ENCODE results near the gene MRPS23. TPM values are rescaled to one million over a fixed set of nuclear protein-coding genes. Genes with fewer than 3 reads are reported as not detected.

The MRPS23 gene
- total and polyA plus RNA-seq, 2 experiments from 2014 or later = 53.2 to 74.5 TPM

DNA sequence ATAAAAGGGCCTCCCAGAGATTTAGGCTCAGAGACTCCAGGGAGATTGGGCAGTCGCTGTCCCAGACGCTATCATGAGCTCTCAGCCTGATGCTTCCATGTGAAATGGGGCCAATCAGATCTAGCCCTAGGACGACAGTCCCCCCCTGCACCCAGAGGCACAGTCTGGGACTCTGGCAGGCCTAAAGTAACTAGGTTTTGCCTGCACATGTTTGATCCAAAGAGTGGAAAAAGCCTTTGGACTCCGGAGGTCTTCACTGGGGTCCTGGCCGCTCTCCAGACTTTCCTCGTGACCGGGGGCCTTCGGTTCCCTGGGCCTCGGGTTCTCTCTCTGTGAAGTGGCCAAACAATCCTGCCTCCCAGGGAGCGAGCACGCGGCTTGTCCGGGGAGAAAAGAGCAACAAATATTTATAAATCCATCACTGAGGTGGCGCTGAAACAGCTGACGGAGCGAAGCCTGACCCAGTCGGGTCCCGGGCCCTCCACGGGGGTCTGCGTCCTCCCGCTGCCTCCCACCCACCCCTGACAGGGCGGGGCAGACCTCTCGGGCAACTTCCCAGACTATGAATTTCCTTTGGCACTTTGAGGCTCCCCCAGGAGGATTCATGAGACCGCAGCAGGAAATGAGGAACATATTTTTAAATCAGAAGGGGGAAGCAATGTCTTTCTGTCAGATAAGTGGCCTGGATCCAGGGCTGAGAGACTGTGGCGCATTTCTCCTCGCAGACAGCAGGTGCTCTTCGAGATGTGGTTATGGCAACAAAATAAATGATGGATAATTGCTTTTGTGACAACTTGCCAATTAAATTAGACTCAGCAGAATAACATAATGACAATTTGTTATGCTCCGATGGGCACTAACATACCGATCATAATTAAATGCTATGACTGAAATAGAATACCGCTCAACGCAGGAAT is 38.9 kb downstream of the MRPS23 start:
- no peaks in the 10 kb centered on the region for H3K9me3 Mint-ChIP-seq
- no peak overlapping the region for H3K27ac Mint-ChIP-seq
- no peaks in the 10 kb centered on the region; the same call in 1 of the 2 replicates for H3F3A ChIP-seq (replicated peaks; ENCODE audit: low read depth)
- no peaks in the 10 kb centered on the region for H3K36me3 ChIP-seq (ENCODE audit: insufficient read depth)
- no peak overlapping the region; the same call in 2 of the 3 replicates for H3K4me3 Mint-ChIP-seq
- ATAC-seq = peak; percentile 57
- TF ChIP-seq STAT1 (IDR thresholded peaks at IDR 0.05; ENCODE audit: unreplicated experiment) (no peak), CTCF (conservative IDR thresholded peaks at IDR 0.05; ENCODE audit: low read depth in 2 of 2) (no peak; a peak in 1 of 4 replicates), ETS1 (IDR thresholded peaks at IDR 0.05) (no peak), CREB1 (CRISPR knock-in tag; IDR thresholded peaks at IDR 0.05; ENCODE audit: low read depth) (no peak)
- TF ChIP-seq, protein P1, sequence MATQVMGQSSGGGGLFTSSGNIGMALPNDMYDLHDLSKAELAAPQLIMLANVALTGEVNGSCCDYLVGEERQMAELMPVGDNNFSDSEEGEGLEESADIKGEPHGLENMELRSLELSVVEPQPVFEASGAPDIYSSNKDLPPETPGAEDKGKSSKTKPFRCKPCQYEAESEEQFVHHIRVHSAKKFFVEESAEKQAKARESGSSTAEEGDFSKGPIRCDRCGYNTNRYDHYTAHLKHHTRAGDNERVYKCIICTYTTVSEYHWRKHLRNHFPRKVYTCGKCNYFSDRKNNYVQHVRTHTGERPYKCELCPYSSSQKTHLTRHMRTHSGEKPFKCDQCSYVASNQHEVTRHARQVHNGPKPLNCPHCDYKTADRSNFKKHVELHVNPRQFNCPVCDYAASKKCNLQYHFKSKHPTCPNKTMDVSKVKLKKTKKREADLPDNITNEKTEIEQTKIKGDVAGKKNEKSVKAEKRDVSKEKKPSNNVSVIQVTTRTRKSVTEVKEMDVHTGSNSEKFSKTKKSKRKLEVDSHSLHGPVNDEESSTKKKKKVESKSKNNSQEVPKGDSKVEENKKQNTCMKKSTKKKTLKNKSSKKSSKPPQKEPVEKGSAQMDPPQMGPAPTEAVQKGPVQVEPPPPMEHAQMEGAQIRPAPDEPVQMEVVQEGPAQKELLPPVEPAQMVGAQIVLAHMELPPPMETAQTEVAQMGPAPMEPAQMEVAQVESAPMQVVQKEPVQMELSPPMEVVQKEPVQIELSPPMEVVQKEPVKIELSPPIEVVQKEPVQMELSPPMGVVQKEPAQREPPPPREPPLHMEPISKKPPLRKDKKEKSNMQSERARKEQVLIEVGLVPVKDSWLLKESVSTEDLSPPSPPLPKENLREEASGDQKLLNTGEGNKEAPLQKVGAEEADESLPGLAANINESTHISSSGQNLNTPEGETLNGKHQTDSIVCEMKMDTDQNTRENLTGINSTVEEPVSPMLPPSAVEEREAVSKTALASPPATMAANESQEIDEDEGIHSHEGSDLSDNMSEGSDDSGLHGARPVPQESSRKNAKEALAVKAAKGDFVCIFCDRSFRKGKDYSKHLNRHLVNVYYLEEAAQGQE (IDR thresholded peaks at IDR 0.05; ENCODE audit: unreplicated experiment) = no peak
- H4K20me1 ChIP-seq (replicated peaks; ENCODE audit: insufficient read depth) = no peaks in the 10 kb centered on the region
- no peaks in the 10 kb centered on the region for H3K79me2 ChIP-seq (replicated peaks; ENCODE audit: insufficient read depth)
- no peak for DNase-seq (ENCODE audit: low spot score)
- no peak overlapping the region for H3K4me3 ChIP-seq
- H3K4me1 ChIP-seq (ENCODE audit: insufficient read depth) = peaks cover 9% of the 10 kb centered on the region; the same call in 1 of the 2 replicates
- H2AFZ ChIP-seq = peak overlapping the region; percentile 86
- peaks cover 15% of the 10 kb centered on the region for H3K4me1 Mint-ChIP-seq
- H3K36me3 Mint-ChIP-seq (ENCODE audit: low read depth) = no peaks in the 10 kb centered on the region
- no peak overlapping the region for H3K27ac ChIP-seq (ENCODE audit: low read depth)
- H3K9me2 ChIP-seq (ENCODE audit: insufficient read depth) = no peaks in the 10 kb centered on the region
- no peaks in the 10 kb centered on the region for H3K27me3 ChIP-seq (ENCODE audit: insufficient read depth)
- H3K27me3 Mint-ChIP-seq (ENCODE audit: insufficient read depth, low read depth, poor library complexity) = peaks cover 3% of the 10 kb centered on the region
- no peak overlapping the region for H3K4me2 ChIP-seq

DNA sequence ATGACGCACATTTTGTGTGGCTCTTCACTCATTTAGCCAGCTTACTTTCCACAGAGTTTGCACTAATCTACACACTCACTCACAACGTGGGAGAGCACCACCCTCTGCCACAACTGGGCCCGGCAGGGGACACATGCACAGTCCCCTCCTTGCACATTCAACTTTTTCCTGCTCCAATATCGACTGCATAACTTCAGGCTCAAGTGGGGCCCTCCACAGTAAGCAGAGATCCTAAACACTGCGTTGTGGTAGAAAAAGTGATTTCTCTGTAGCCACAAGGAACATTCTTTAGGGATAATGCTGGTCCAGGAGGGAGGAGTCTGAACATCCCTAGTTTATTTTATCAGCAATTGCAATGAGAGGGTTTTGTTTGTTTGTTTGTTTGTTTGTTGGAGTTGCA is 40.0 kb downstream of the MRPS23 start:
- no peak overlapping the region for H3K4me3 Mint-ChIP-seq
- no peaks in the 10 kb centered on the region for H3K9me3 Mint-ChIP-seq
- Histone ChIP-seq H3K79me2 (replicated peaks; ENCODE audit: insufficient read depth) (no peaks in the 10 kb centered on the region), H3F3A (replicated peaks; ENCODE audit: low read depth) (no peaks in the 10 kb centered on the region; the same call in 1 of the 2 replicates), H3K27ac (ENCODE audit: low read depth) (no peak overlapping the region), H3K4me3 (no peak overlapping the region), H3K36me3 (ENCODE audit: insufficient read depth) (no peaks in the 10 kb centered on the region), H2AFZ (peak overlapping the region; percentile 86), H3K4me2 (no peak overlapping the region), H4K20me1 (replicated peaks; ENCODE audit: insufficient read depth) (no peaks in the 10 kb centered on the region), H3K27me3 (ENCODE audit: insufficient read depth) (no peaks in the 10 kb centered on the region), H3K4me1 (ENCODE audit: insufficient read depth) (peaks cover 9% of the 10 kb centered on the region; the same call in 1 of the 2 replicates), H3K9me2 (ENCODE audit: insufficient read depth) (no peaks in the 10 kb centered on the region)
- peaks cover 15% of the 10 kb centered on the region for H3K4me1 Mint-ChIP-seq
- H3K36me3 Mint-ChIP-seq (ENCODE audit: low read depth) = no peaks in the 10 kb centered on the region
- no peak for ATAC-seq
- no peak for DNase-seq (ENCODE audit: low spot score)
- peaks cover 3% of the 10 kb centered on the region for H3K27me3 Mint-ChIP-seq (ENCODE audit: insufficient read depth, low read depth, poor library complexity)
- H3K27ac Mint-ChIP-seq = no peak overlapping the region
- no peak for TF ChIP-seq CTCF (conservative IDR thresholded peaks at IDR 0.05; ENCODE audit: low read depth in 2 of 2)
